ENCODE results near the gene GNAI2.
"Not testable (repeated sequence)": the region's sequence is repeated elsewhere in the genome, so short reads cannot be mapped to it uniquely, and the experiment has no call there.

Gene GNAI2

DNA sequence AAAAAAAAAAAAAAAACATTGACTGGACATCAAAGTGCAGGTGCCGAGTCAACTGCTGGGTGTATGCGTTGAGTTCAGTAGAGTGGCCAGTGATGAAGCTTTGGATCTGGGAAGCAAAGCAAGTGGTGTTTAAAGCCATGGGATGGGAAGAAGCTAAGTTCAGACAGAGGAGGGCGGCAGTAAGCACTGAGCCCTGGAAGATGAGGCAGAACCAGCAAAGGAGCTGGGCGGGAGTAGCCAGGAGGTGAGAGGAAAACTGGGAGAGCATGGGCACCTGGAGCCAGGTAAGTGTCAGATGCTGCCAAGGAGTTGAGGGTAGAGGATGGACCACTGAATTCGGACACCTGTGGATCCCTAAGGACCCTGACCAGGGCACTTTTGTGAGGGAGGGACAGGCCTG, 11.4 kb upstream of the GNAI2 start:
- DNase-seq, result no peak

DNA sequence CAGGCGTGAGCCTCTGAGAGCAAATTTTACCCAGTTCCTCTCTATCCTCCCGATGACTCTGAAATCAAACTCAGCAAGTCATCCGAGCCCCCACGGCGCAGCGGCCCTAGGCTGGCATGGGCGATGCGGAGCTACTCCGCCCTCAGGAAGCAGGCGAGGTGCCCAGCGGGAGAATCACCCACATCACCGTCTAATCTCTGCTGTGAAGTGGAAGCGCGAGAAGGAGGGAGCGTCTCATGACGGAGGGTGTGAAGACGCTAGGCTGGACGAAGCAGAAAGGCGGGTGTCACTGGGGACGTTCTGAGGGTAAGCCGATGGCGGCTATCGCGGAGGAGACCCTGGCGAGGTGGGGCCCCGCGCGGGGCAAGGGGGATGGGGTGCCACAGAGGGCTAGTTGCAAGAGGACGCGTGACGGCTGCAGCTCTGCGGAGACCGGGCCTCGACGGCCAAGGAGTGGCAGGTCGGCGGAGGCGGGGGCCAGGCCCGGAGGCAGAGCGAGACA, 9.1 kb upstream of the GNAI2 start:
- peak in 33 of 58 donors; percentile 36 to 74 (median 62) for DNase-seq

DNA sequence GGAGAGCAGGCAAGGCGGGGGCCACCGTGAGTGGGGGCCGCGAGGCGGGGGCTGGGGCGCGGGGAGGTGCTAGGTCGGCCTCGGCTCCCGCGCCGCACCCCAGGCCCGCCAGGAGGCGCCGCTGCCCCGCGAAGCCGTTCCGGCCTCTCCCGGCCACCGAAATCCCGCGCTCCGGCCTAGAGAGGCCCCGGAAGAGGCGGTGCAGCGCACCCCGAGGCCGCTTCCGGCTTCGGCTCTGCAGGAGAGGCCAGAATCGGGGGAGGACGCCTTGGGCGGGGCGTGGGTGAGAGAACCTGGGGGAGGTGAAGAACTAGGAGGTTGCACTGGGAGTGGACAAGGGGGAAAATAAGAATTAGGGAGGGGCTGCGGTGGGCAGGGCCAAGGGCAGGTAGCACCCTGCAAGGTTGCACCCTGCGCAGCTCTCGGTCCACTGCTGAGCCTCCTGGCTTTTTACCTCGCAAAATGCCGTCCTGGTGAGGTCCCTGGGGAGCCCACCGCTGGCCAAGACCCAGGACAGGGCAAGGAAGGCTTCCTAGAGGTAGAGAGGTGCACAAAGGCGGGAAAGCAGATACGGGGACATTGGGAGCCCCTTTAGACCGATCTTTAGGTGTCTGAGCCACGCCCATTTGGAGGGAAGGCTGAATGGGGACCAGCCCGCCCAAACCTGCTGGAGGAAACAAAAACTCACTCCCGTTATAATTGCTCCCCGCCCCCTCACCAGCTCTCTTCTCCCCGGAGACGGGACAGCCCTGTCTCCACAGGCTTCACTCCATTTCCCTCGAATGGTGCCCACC, 8.4 kb upstream of the GNAI2 start:
- peak in 57 of 58 donors; percentile 48 to 91 (median 85) for DNase-seq

DNA sequence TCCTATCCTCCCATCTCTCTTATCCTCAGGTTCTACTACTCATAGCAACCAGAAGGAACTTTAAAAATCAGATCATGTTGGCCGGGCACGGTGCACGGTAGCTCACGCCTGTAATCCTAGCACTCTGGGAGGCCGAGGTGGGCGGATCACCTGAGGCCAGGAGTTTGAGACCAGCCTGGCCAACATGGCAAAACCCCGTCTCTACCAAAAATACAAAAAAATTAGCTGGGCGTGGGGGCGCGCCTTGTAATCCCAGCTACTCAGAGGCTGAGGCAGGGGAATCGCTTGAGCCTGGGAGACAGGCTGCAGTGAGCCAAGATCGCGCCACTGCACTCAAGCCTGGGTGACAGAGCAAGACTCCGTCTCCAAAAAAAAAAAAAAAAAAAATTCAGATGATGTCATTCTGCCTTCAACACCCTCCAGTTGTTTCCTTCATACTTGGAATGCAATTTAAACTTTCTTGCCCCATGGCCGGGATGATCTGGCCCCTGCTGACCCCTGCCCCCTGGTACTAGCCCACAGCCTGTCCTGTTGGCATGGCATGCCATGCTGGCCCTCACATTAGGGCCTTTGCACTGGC, 7.7 kb upstream of the GNAI2 start:
- not testable (repeated sequence) for DNase-seq

DNA sequence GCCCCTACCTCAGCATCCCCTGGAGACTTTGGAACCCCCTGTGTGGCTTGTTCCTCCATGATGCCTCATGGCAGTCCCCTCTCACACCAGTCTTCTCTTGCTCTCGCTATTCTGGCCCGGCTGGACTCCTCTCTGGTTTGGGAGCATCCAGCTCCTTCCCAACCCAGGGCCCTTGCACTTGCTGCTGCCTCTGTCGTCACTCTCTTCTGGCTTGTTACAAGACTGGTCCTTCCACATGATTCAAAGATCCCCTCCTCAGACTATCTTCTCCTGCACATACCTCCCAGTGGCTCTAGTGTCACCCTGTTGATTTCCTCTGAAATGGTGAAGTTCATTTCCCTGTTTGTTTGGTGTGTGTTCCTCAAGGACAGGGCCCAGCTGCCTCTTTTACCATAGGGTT, 6.5 kb upstream of the GNAI2 start:
- DNase-seq, result no peak

DNA sequence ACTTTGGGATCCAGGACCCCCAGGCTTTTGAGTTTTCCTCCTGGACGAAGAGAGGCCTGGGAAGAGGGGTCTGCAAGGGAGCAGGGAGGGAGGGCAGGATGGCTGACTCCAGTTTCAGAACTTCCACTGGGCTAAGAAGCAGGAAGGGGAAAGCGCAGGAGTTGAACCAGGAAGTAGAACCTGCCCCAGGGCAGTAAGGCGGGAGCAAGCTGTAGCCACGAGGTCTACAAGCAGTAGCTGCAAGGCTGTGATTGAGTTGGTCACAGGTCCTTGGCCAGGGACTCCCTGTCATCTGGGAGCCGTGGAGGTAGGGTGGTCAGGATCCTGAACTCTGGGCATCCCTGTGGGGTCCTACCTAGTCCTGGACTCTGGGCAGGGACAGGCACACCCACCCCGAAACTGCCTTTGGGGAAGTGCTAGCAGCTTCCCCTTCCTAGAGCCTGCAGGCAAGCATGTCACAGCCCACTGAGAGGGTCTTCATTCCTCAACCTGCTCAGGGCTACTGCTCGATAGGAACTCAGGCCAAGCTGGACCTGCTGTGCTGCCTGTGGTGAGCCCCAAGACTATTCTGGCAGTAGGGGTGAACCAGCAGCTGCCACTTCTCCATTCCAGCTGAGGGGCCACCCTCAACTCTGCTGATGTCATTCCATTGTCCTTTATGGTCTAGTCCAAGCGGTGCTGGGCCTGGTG, 5.8 kb upstream of the GNAI2 start:
- DNase-seq, result peak in 3 of 58 donors; percentile 10 to 43 (median 25)

DNA sequence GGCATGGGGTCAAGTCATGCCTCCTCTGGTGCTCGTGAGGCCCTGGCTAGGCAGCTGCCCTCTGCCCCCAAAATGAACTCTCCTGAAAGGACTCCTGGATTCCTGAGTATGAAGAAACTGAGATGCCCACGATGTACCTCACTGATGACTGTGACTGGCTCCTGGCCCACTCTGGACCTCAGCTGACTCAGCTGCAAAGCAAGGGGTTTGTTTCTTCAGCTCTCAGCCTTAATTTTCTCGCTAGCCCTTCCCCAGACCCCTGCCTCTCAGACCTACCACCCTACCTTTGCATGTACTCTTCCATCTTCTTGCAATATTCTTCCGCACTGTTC, 5.2 kb upstream of the GNAI2 start:
- DNase-seq, result no peak

DNA sequence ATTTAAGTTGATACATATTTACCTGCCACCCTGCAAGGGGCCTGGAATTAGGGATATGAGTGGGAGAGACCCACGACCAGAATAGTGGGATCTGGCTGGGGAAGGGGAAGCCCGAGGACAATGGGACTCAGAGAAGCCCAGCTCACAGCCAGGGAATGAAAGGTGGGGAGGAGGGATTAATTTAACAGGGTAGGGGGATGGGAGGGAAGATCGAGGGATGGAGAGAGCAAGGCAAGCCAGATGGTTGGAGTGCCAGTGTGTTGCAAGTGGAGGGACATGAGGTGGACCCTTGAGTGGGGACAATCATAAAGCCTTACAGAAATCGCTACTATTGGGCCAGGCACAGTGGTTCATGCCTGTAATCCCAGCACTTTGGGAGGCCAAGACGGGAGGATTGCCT, 4.4 kb upstream of the GNAI2 start:
- no peak for DNase-seq

DNA sequence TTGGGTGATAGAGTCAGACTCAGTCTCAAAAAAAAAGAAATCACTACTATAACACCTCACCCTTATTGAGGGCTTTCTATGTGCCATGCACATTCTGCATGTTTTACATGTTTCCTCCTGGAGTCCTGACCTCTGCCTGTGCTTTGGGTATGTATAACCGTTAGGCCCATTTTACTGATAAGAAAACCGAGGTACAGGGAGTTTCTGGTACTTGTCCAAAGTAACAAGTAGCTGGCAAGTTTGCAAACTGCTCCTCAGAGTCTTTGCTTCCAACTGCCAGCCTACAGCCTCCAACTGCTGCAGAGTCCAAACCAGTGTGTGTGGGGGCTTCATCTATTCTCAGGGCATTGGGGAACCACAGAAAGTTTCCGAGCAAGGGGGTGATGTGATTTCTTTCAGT, 3.7 kb upstream of the GNAI2 start:
- DNase-seq, result no peak

DNA sequence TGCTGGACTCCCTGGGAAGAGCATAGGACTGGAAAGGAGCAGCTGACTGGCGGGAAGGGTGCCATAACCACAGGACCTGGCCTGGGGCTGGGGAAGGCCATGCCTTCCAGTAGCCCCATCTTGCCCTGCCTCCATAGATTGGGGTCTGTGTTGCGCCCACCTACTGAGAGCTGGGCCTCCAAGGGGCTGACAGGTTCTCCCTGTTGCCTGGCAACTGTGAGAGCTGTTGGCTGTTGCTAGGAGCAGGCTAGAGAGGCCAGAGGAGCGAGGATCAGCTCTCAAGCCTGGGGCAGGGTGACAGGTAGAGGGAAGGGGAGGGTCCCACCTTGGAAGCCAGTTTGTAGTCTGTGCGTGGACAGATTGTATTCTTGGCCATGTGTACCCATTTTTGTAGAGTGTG, 2.8 kb upstream of the GNAI2 start:
- DNase-seq, result no peak

DNA sequence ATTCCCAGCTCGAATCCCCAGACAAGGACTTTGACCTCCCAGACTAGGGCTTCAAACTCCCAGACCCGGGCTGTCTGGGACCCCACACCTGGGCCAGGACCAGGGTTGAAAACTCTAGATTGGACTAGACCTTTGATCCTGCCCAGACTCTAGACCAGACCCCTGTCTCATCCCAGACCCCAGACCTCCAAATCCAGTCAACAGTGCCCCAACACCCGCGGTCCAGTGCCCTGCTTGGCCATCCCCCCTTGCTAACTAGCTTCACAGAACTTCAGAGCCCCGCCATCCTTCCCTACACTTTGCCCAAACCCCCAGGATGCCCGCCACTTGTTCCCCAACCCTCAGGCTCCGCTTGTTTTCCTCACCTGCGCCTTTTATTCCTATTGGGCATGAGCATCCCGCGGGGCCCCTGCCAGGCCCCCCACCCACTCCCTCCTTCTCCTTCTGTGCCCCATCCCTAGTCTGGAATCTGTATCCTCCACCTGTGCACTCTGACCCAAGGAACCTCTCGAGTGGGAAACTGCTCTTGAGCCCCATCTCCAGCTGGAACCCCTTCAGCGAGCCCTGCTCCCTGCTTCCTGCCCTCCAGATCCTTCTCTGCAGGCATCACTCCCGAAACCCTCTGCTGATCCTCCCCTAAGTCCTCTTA, 604 bp downstream of the GNAI2 start:
- DNase-seq, result no peak

DNA sequence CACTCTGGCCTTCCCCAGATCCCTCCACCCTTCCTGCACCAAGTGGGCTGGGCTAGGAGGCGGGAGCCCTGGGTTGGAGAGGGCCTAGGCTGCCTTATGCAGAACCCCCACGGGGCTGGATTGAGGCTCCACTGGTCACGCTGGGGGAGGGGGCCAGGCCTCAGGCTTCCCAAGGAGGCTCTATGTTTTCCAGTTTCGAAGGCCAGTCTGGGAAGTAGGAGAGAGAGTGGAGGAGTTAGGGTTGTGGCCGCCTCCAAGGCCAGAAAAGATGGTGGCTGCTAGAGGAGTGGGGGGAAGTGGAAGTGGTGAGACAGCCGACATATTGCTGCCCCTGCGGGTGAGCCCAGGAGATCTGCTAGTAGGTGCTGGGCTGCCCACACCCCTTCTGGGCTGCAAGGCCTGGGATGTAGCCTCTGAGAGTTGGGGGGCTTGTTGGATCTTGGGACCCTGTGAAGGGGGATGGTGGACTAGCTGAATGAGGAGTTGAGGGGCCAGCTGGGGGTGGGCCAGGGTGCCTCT, 1.2 kb downstream of the GNAI2 start:
- DNase-seq, result peak in 6 of 58 donors; percentile 10 to 42 (median 26)

DNA sequence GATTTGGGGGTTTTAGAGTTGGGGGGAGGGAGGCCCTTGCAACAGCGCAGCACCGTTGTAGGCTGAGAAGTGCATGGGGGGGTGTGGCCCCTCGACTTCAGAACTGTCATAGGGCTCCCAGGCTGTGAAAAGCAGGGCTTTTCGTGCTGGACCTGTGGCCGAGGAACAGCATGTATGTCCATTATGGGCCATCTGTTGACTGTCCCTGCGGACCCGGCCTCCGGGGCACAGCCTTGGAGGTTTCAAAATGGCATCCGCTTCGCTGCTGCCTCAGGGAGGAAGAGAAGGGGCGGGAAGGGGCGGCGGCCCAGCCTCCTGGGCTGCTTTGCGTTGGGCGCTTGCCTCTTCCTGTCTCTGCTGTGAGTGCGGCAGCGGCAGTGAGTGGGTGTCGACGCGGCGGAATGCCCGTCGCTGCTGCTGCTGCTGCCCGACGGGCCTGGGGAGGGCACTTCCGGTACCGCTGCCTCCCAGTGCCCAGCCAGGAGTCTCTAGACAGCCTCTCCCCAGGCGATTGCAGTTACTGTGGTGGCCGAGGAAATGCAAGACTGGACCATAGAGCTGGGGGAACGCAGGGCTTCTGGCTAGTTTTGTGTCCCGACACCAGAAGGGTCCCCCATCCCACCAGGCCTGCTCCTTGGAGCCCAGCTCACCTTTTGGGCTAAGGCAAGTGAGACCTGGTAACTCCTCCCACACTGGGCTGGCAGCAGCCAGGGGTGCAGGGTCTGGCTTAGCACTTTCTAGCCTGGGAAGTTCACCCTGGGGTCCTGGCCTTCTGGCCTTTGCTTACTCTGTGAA, 1.9 kb downstream of the GNAI2 start:
- DNase-seq, result peak in 56 of 58 donors; percentile 7 to 81 (median 62)

DNA sequence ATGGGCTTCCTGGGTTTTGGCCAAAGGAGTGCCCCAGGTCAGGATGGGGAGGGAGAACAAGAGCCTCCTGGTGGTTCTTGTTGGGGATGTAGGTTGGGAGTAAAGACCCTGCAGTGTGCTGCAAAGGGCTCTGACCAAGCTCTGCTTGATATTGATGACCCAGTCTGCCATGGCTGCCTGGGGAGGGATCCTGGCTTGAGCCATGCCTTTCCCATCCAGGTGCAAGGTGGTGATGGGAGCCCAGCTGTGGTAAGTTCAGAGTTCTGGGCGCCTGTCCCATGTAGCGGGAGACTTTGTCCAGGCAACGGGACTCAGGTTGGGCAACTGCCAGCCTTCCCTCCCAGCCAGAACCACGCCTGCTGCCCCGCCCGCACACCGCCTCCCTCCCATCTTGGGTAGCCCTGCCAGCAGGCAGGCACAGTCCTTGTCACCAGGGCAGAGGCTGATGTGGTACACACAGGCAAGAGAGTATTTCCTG, 2.6 kb downstream of the GNAI2 start:
- peak in 50 of 58 donors; percentile 16 to 84 (median 56) for DNase-seq

DNA sequence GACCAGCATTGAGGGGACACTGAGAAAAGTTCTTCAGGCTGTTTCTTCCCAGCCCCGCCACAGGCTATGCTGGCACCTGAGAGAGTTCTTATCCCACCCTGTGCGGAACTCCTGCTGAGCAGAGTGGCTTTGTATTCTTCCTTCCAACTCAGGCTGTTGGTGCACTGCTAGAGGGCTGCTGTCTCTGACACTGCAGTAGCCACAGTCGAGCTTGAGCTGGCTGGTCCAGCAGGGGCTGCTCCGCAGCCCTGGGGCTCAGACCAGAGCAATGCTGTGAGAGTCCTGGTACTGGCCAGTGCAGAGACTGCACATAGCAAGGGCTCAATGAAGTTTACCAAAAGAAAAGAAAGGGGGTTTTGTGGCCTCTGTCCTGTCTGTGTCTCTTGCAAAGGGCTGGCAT, 3.6 kb downstream of the GNAI2 start:
- DNase-seq, result no peak

DNA sequence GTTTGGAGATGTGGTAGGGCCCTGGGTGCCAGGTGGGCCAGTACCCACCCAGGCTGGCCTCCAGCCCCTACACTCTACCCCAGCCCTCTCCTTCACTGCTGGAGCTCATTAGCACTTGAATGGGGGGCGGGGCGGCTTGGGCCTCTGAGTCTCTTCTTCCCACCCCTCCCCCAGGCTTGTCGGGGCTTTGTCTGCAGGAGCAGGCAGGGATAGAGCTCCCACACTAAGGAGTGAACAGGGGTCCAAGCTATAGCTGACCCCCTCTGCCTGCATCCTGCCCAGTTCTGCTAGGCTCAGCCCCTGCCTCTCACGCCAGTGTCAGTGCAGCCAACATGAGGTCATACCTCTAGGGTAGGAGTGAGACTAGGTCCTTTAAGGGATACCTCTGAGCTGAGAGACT, 5.2 kb downstream of the GNAI2 start:
- DNase-seq, result no peak

DNA sequence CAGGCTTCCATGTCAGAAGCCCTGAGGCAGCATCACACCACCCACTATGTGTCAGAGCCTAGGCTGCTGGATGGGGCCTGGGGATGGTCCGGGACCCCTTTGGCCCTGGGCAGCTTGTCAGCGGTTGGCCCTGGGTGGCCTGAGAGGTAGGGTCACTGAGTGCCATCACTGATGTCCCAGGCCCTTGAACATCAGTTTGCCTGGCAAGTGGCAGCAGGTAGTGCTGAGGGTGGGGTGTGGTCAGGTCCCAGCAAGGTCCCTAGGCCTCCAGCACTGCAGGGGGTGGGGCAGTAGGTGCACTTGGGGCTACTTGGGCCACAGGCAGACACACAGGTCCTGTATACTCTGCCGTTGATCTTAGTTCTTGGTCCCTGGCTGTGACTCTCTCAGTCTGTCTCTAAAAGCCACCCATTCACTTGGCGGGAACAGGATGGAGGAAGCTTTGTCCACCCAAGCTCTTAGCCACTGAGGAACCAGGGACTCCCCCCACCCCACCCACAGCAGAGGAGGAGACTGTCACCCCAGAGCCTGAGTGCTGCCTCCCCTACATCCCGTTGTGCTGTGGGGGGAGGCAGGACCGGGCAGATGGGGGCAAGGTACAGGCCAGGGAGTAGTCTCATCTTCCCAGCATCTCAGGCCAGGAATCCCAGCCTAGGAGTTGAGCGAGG, 5.8 kb downstream of the GNAI2 start:
- DNase-seq, result no peak

DNA sequence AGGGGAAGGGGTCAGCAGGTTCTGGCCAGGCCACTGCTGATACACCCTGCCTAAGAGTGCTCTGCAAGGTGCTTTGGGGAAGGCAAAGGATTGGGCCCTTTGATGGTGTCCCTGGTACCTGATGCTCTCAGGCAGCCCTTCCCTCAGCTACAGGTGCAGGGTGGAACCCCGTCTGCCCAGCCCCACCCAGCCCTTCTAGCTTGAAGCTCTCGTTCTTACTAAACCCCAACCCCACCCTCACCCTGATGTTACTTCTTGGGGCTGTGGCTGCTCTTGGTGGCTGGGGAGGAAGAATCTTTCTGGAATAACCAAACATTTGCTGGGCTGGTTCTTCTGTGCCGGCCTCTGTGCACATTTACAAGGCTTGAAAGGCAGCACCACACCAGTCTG, 6.4 kb downstream of the GNAI2 start:
- DNase-seq, result no peak

DNA sequence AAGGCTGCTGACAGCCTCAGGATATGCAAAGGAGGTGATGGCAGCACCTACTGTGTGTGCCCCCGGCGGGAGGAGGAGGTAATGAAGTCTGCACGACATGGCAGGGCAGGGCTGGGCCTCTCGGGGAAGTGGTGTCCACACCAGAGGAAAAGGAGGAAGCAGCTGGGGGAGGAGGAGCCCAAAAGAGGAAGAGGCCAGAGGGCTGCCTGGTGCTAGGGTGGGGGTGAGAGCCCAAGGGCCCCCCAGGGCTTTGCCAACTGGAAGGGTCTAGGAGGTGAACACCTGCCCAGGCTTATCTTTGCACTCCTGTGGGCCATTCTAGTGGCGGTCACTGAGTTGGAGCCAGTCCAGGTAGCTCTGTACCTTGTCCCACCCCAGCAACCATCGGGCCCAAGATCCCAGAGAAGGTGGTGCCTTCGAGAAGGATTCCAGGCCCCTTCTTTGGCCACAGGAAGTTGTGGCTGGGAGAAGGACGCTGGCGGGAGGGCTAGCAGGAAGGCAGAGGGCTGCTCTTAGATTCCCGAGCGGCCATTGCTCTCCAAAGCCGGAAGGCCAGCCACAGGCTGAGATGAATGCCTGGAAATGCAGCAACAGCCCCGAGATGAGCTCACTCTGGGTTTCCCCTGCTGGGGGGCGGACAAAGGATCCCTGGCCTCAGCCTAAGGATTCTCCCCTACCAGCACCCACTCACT, 7.0 kb downstream of the GNAI2 start:
- peak in 22 of 58 donors; percentile 16 to 63 (median 36) for DNase-seq

DNA sequence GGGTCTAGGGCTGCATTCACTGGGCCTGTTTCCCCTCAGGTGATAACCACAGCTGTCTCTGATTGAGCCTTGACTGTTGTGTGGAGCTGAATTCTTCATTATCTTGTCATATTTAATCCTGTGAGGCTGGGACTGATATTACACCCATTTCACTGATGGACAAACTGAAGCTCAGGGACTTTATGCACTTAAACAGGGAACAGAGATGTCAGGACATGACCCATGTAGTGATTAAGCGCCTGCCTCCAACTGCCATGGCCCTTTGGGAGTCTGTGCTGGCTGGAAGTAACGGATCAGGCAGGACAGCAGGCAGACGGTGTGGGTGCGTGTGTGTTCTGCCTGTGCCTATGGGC, 7.5 kb downstream of the GNAI2 start:
- DNase-seq, result no peak
